A549 (cell line): ENCODE data around the gene ADAP1. TPM values are rescaled to one million over a fixed set of nuclear protein-coding genes. Genes with fewer than 3 reads are reported as not detected.

Source experiments
- ATAC-seq, 2 experiments: fragments of 200-7000 bp in 1 of 2; fragments of >200 bp in 1 of 2; cut with Nextera tagmentation in 1 of 2; cut with Tn5 transposase in 1 of 2; 3 replicates each; pipeline versions ENCODE4 v1.8.0 to v1.9.1; 2018 to 2020; ENCODE audit warnings: mild to moderate bottlenecking in 1 of 2, moderate library complexity in 1 of 2
- CTCF ChIA-PET: fragments of 300-600 bp; sonication (Branson Sonifier 250); formaldehyde crosslinking; extraction: SDS; loops from one replicate; lab custom pipeline; 2021; ENCODE audit warnings: antibody characterized with exemption, inconsistent platforms; lab: Yijun Ruan, JAX
- POLR2A ChIA-PET: fragments of 350-600 bp; formaldehyde crosslinking; extraction: SDS; loops from one replicate; lab custom pipeline; 2021; ENCODE audit warnings: antibody characterized with exemption, inconsistent platforms; lab: Yijun Ruan, JAX
- DNase-seq, 2 experiments: peaks; one replicate each; pipeline versions ENCODE4 v3.0.0 to v3.0.0-alpha.2; 2011 to 2016; ENCODE audit warnings: low read depth in 1 of 2, low spot score in 1 of 2
- FAIRE-seq: peaks from 2 replicates; lab custom pipeline; 2011; peaks lifted over from hg19 to GRCh38; lab: Jason Lieb, UNC
- H3K27ac ChIP-seq, 2 experiments: fragments of >200 bp; sonication (Bioruptor Twin); formaldehyde crosslinking; 3 replicates each; pipeline ENCODE4 v1.5.1; 2016 to 2017
- H3K4me1 ChIP-seq: fragments of >200 bp; sonication (Bioruptor Twin); formaldehyde crosslinking; 3 replicates; pipeline ENCODE4 v1.6.1; 2016
- H3K4me2 ChIP-seq: fragments of >200 bp; sonication (Bioruptor Twin); formaldehyde crosslinking; 3 replicates; pipeline ENCODE4 v1.6.1; 2016
- H3K4me3 ChIP-seq: fragments of >200 bp; sonication (Bioruptor Twin); formaldehyde crosslinking; 3 replicates; pipeline ENCODE4 v1.5.1; 2016
- H3K9me3 ChIP-seq: fragments of >200 bp; sonication (Bioruptor Twin); formaldehyde crosslinking; 3 replicates; pipeline ENCODE4 v1.6.1; 2016
- ATOH8 ChIP-seq: fragments of 250-450 bp; sonication (Bioruptor Pico); IDR thresholded peaks from 2 replicates; pipeline ENCODE4 v1.5.0; 2020; ENCODE audit warnings: low read depth, mild to moderate bottlenecking, moderate library complexity
- BCL3 ChIP-seq: fragments of >200 bp; sonication (Bioruptor Twin); formaldehyde crosslinking; IDR thresholded peaks from 3 replicates; pipeline ENCODE4 v1.6.1; 2016
- BHLHE40 ChIP-seq: IDR thresholded peaks from 2 replicates; pipeline ENCODE4 v1.6.1; 2012; ENCODE audit warnings: low read depth, low read length, inconsistent platforms
- CHD4 ChIP-seq: fragments of 200-600 bp; sonication (generic); IDR thresholded peaks from 2 replicates; pipeline ENCODE4 v1.6.1; 2016; ENCODE audit warnings: antibody characterized with exemption, mild to moderate bottlenecking, borderline replicate concordance
- E2F6 ChIP-seq: IDR thresholded peaks from 2 replicates; pipeline ENCODE4 v1.6.1; 2012; ENCODE audit warnings: low read depth, borderline replicate concordance
- EHF ChIP-seq: fragments of 250-450 bp; sonication (Bioruptor Pico); IDR thresholded peaks from 2 replicates; pipeline ENCODE4 v1.5.0; 2020; ENCODE audit warnings: mild to moderate bottlenecking
- ELK1 ChIP-seq: fragments of 150-350 bp; IDR thresholded peaks from 2 replicates; pipeline ENCODE4 v1.6.1; 2014; ENCODE audit warnings: low read depth, mild to moderate bottlenecking, low read length
- EP300 ChIP-seq, 2 experiments: fragments of >200 bp; sonication (Bioruptor Twin); formaldehyde crosslinking; IDR thresholded peaks; 2 replicates in 1 of 2; 3 replicates in 1 of 2; pipeline ENCODE4 v1.6.1; 2016 to 2017
- FOSB ChIP-seq: fragments of 250-450 bp; sonication (Bioruptor Pico); IDR thresholded peaks from 2 replicates; pipeline ENCODE4 v1.5.0; 2020; ENCODE audit warnings: mild to moderate bottlenecking, moderate library complexity
- GATA3 ChIP-seq: IDR thresholded peaks from 2 replicates; pipeline ENCODE4 v1.6.1; 2012; ENCODE audit warnings: borderline replicate concordance
- HEYL ChIP-seq: fragments of 250-450 bp; sonication (Bioruptor Pico); IDR thresholded peaks from 2 replicates; pipeline ENCODE4 v1.8.0; 2021; ENCODE audit warnings: mild to moderate bottlenecking, moderate library complexity
- HOXB13 ChIP-seq: fragments of 250-450 bp; sonication (Bioruptor Pico); IDR thresholded peaks from 2 replicates; pipeline ENCODE4 v1.5.0; 2020; ENCODE audit warnings: low read depth, mild to moderate bottlenecking, moderate library complexity
- JUN ChIP-seq, 2 experiments: fragments of >200 bp; sonication (Bioruptor Twin); formaldehyde crosslinking; IDR thresholded peaks; 2 replicates in 1 of 2; 3 replicates in 1 of 2; pipeline ENCODE4 v1.6.1; 2016 to 2017
- MAFK ChIP-seq: fragments of 450-650 bp; IDR thresholded peaks from 2 replicates; pipeline ENCODE4 v1.6.1; 2014; ENCODE audit not compliant: partially characterized antibody
- MYC ChIP-seq: IDR thresholded peaks from 2 replicates; pipeline ENCODE4 v1.6.1; 2012; ENCODE audit warnings: mild to moderate bottlenecking, inconsistent platforms, low read length, improper control_type of control experiment, borderline replicate concordance
- NFE2L2 ChIP-seq: fragments of 150-350 bp; conservative IDR thresholded peaks from 2 replicates; pipeline ENCODE4 v1.6.1; 2014; ENCODE audit warnings: low read length
- PHF8 ChIP-seq: fragments of 200-600 bp; sonication (generic); IDR thresholded peaks from 2 replicates; pipeline ENCODE4 v1.6.1; 2016; ENCODE audit warnings: low read depth, mild to moderate bottlenecking, antibody characterized with exemption, moderate library complexity, borderline replicate concordance
- RAD21 ChIP-seq, 2 experiments: fragments of >200 bp in 1 of 2; sonication (Bioruptor Twin) in 1 of 2; formaldehyde crosslinking in 1 of 2; IDR thresholded peaks in 1 of 2; conservative IDR thresholded peaks in 1 of 2; 2 replicates in 1 of 2; 3 replicates in 1 of 2; pipeline ENCODE4 v1.6.1; 2012 to 2018; ENCODE audit warnings: inconsistent platforms in 1 of 2
- RARB ChIP-seq: fragments of 250-450 bp; sonication (Bioruptor Pico); IDR thresholded peaks from 2 replicates; pipeline ENCODE4 v1.8.0; 2021; ENCODE audit warnings: mild to moderate bottlenecking, moderate library complexity
- RFX5 ChIP-seq: fragments of 450-650 bp; IDR thresholded peaks from 2 replicates; pipeline ENCODE4 v1.7.1; 2014; ENCODE audit warnings: antibody characterized with exemption, mild to moderate bottlenecking, moderate library complexity
- SMC3 ChIP-seq: fragments of >200 bp; sonication (Bioruptor Twin); formaldehyde crosslinking; IDR thresholded peaks from 3 replicates; pipeline ENCODE4 v1.6.1; 2018; ENCODE audit warnings: inconsistent platforms
- SREBF2 ChIP-seq: fragments of 450-650 bp; IDR thresholded peaks from 2 replicates; pipeline ENCODE4 v1.6.1; 2014; ENCODE audit warnings: mild to moderate bottlenecking, moderate library complexity
- ZC3H11A ChIP-seq: fragments of 450-650 bp; IDR thresholded peaks from 2 replicates; pipeline ENCODE4 v1.6.1; 2014; ENCODE audit warnings: antibody characterized with exemption, mild to moderate bottlenecking
- ZFP36 ChIP-seq: fragments of 450-650 bp; IDR thresholded peaks from 2 replicates; pipeline ENCODE4 v1.6.1; 2014; ENCODE audit warnings: borderline replicate concordance; ENCODE audit not compliant: partially characterized antibody
- ZNF302 ChIP-seq: fragments of 250-450 bp; sonication (Bioruptor Pico); IDR thresholded peaks from 2 replicates; pipeline ENCODE4 v1.9.0; 2021; ENCODE audit warnings: inconsistent platforms, mild to moderate bottlenecking, moderate library complexity
- ZSCAN20 ChIP-seq: fragments of 250-450 bp; sonication (Bioruptor Pico); IDR thresholded peaks from 2 replicates; pipeline ENCODE4 v1.8.0; 2022; ENCODE audit warnings: mild to moderate bottlenecking, moderate library complexity
- WGBS: methylation state at CpG from one replicate; pipeline ENCODE4 v1.1.6; 2017; ENCODE audit errors: missing lambda C conversion rate; 5-methylcytosine and 5-hydroxymethylcytosine counted together
- polyA plus RNA-seq, 4 experiments: library from polyadenylated mRNA; depleted of rRNA in 3 of 4; stranded (reverse); fragments of >200 nt; fragmentation: RNase III in 1 of 4; extraction: RNeasy Plus Mini Kit Qiagen cat#74134 plus additional on column Dnase treatment in 1 of 4; gene quantifications; 2 replicates in 3 of 4; 3 replicates in 1 of 4; pipeline ENCODE4 v1.2.3, GENCODE V29; 2011 to 2017

The ADAP1 gene
- polyA plus RNA-seq, 2 of the 4 experiments (the other 2 are of a cell fraction) = 1.7 to 2.5 TPM

GRCh38 chr7:930975-931758 lies 23.3 kb downstream of the ADAP1 start:
- no peak for FAIRE-seq
- TF ChIP-seq JUN (IDR thresholded peaks at IDR 0.05) (no peak), ZNF302 (CRISPR knock-in tag) (no peak), E2F6 (no peak), CHD4 (no peak), RFX5 (no peak), BCL3 (no peak), ELK1 (no peak), RAD21 (conservative IDR thresholded peaks at IDR 0.05 in 1 of 2, IDR thresholded peaks at IDR 0.05 in 1 of 2) (no peak), MYC (no peak), EP300 (IDR thresholded peaks at IDR 0.05) (no peak), MAFK (no peak), PHF8 (no peak), GATA3 (no peak), ATOH8 (CRISPR knock-in tag) (no peak)
- CTCF ChIA-PET = no interaction called here
- DNase-seq = no peak
- no peak overlapping the region for H3K4me2 ChIP-seq
- no peaks in the 10 kb centered on the region for H3K9me3 ChIP-seq
- H3K27ac ChIP-seq = no peak overlapping the region
- POLR2A ChIA-PET = interaction anchor here (0.6 kb wide), 1 partner anchor 33 kb away, joined by 3 read pairs; no protein-coding TSS in a partner anchor
- no peak for ATAC-seq
- 72% methylated on average over 28 of the region's 29 CpGs for WGBS
- peaks cover 3% of the 10 kb centered on the region for H3K4me1 ChIP-seq
- no peak overlapping the region for H3K4me3 ChIP-seq

GRCh38 chr7:929311-929711 lies 25.2 kb downstream of the ADAP1 start:
- POLR2A ChIA-PET = no interaction called here
- 65% methylated on average over 14 of the region's 14 CpGs for WGBS
- FAIRE-seq = no peak

More at GRCh38 chr7:929311-929711, 25.2 kb downstream of the ADAP1 start:
- Histone ChIP-seq H3K4me2 (no peak overlapping the region), H3K4me1 (peaks cover 5% of the 10 kb centered on the region; the same call in 2 of the 3 replicates), H3K27ac (no peak overlapping the region), H3K9me3 (no peaks in the 10 kb centered on the region), H3K4me3 (no peak overlapping the region)
- DNase-seq = no peak
- CTCF ChIA-PET = interaction anchor here (0.6 to 0.8 kb wide), 3 partner anchors 25 to 69 kb away, joined by 3 to 4 read pairs (median 3); no protein-coding TSS in a partner anchor
- no peak for TF ChIP-seq CHD4
- TF ChIP-seq ZC3H11A = no peak
- TF ChIP-seq RFX5 = no peak
- no peak for TF ChIP-seq GATA3
- TF ChIP-seq EHF (CRISPR knock-in tag) = no peak
- no peak for TF ChIP-seq FOSB (CRISPR knock-in tag)
- TF ChIP-seq SMC3 = no peak
- TF ChIP-seq RARB (CRISPR knock-in tag) = no peak
- TF ChIP-seq HEYL (CRISPR knock-in tag) = no peak
- no peak for TF ChIP-seq ZSCAN20 (CRISPR knock-in tag)
- TF ChIP-seq SREBF2 = no peak
- no peak for TF ChIP-seq NFE2L2
- TF ChIP-seq BHLHE40 = no peak
- TF ChIP-seq MAFK = no peak
- no peak for TF ChIP-seq E2F6
- TF ChIP-seq HOXB13 (CRISPR knock-in tag) = no peak
- no peak for TF ChIP-seq ZFP36
- ATAC-seq = no peak
